ENCODE results near the gene RGS3.

- TF ChIP-seq CTCF (IDR thresholded peaks at IDR 0.05; ENCODE audit: insufficient read depth, low read depth, low read length) = no peak
- no peak for TF ChIP-seq EZH2 (IDR thresholded peaks at IDR 0.05; ENCODE audit: insufficient read depth, low read length)
Observed at GRCh38 chr9:113636693-113637092, 173.2 kb downstream of the RGS3 start.

Data from astrocyte (in vitro differentiated cells and primary cell).